Pulmonary artery endothelial cell (primary cell): Measurements from ENCODE around the gene GCNT1. TPM values are rescaled to one million over a fixed set of nuclear protein-coding genes. Genes with fewer than 3 reads are reported as not detected.
"Not testable (repeated sequence)": the region's sequence is repeated elsewhere in the genome, so short reads cannot be mapped to it uniquely, and the experiment has no call there.

Experiments used
- DNase-seq: peaks from one replicate; pipeline ENCODE4 v3.0.0-alpha.2; 2011; ENCODE audit warnings: low read depth, low spot score
- total RNA-seq: library from RNA; depleted of rRNA; stranded (reverse); fragments of >200 nt; gene quantifications from 2 replicates; pipeline ENCODE4 v1.2.3, GENCODE V29; 2014

Gene GCNT1
- total RNA-seq, 1 donor from 2014 or later, result 22.0 TPM

DNA sequence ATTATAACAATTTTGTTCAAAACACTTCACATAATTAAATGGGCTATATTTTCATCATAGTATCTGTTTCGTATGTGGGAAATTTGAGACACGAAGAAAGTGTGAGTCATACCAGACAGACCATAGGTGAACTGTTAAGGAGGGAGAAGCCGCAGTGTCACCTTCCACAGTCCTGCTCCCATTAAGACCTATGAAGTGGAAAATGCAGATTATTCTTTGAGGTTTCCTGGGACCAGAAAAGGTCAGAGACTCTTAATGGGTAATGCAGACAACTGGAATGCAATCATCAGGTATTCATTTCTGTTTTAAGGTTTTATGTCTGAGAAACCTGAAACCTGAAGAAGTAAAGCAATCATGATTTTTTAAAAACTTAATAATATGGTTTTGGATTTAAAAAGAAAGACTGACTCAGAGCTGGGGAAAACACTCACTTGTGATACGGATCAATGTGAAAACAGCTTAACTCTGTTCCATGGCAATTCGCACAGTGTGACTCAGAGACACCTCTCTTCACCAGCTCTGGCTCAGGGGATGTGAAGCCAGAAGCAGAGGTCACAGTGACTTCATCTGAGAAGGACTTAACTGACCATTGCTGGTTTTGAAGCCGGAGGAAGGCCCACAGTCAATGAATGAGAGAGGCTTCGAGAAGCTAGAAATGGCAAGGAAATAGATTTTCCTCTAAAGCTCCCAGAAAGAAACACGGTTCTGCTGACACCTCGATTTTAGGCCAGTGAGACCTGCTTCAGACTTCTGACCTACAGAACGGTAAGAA, 17.2 kb upstream of the GCNT1 start:
- no peak for DNase-seq

DNA sequence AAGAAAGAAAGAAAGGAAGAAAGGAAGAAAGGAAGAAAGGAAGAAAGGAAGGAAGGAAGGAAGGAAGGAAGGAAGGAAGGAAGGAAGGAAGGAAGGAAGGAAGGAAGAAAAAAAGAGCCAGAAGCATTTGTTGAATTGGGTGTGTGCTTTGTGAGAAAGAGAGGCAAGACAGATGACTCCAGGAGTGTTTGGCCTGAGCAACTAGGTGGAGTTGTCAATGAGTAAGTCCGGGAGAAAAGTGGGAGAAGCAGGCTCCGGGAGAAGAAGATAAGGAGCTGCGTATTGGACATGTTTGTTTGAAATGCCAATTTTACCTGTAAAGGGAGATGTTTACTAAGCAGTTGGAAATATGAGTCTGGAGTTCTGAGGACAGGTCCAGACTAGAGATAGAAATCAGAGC, 15.1 kb upstream of the GCNT1 start:
- no peak for DNase-seq

DNA sequence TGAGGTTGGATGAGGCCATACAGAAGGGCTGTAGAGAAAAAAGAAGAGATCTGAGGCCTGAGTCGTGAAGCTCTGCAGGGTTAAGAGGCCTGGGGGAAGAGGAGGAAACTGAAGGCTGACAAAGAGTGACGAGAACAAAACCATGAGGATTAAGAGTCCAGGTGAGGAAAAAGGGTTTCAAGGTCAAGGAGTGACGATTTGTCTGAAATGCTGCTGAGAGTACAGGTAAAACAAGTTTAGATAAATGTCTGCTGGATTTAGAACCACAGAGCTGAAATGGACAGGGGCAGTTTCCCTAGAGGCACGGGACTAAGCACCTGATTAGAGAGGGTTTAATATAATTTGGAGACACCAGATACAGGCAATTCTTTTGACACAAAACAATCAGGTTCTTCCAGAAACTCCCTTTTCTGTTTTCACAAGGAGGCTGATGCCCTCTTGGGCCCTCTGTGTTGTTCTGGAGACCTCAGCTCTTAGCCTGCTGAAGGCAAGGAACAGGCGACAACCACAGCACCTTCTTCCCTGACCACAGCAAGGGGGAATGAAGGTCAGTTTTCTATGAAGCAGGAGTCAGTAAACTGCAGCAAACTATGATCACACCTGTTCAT, 14.6 kb upstream of the GCNT1 start:
- no peak for DNase-seq

DNA sequence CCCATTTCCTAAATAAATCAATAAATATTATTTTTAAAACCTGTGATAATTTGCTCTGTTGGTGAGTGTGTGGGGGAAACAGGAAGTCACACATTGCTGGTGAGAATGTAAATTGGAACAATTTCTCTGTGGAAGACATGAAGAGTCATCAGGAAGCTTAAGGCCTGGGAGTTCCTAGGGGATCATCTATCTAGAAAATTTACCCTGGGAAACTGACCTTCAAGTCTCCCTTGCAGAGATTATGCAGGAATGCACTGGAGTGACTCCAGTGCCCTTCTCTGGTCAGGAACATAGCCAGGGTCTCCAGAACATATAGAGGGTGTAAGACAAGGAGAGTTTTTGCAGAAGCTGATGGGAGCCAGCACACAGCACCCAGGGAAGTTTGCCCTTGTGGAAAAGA, 13.0 kb upstream of the GCNT1 start:
- DNase-seq, result no peak

DNA sequence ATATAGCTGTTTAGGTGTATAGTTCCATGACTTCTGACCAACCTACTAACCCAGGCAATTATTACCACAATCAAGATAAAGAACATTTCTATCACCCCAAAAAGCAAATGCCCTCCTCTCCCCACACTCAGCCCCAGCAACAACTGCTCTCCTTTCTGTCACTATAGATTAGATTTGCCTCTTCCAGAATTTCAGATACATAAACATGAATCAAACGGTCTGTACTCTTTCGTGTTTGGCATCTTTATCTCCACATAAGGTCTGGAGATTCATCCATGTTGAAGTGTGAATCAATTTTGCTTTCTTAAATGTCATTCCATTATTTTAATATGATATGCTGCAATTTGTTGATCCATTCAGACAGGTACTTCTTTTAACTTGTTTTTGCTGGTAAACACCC, 10.5 kb upstream of the GCNT1 start:
- DNase-seq, result no peak

DNA sequence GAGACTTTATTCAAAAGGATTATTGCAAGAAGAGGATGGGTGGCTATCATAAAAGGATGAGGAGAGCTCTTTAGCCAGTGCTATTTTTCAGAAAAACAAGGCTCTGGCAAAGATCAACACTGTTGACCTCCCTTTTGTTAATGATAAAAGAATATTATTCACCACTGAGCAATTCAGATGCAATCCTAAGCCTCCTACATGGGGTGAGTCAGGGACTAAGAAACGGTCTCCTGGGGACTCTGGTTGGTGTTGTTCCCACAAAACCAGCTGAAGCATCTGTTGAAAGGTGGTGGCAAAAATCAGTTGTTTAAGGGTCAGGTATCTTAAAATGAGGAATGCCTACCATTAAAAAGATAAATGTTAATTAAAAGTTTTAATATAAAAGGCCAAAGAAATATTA, 7.7 kb upstream of the GCNT1 start:
- DNase-seq, result no peak

DNA sequence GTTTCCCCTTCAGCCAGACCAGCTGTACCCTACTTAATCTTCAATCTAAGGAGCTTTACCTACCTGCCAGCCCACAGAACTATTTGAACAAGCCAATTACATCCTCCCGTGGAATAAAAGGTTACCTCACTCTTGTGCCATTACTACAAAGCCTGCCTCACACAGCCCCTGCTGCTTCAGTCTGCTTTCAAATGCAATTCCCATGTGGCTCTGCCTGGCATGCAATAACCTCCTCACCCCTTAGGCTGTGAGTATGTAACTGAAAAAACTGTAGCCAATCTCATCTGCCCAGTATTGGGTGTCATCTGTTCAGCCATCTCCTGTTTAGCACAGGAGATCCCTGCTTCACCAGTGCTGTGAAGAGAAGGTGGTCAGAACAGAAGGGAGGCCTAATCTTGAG, 6.1 kb upstream of the GCNT1 start:
- DNase-seq, result no peak

DNA sequence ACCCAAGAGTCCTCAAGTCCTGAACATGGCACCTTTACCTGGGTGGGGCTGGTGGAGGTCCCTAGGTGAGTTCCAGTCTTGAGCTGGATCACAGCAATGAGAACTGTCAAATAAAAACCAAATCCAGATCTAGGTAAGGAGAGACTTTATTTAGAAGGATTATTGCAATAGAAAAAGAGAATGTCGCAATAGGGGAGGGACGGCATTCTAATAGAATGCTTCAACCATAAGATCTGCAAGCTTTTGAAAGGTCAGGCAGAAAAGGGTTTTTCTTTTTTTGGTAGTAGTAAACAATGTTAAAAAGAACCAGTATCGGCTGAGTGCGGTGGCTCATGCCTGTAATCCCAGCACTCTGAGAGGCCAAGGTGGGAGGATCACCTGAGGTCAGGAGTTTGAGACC, 5.2 kb upstream of the GCNT1 start:
- DNase-seq, result no peak

DNA sequence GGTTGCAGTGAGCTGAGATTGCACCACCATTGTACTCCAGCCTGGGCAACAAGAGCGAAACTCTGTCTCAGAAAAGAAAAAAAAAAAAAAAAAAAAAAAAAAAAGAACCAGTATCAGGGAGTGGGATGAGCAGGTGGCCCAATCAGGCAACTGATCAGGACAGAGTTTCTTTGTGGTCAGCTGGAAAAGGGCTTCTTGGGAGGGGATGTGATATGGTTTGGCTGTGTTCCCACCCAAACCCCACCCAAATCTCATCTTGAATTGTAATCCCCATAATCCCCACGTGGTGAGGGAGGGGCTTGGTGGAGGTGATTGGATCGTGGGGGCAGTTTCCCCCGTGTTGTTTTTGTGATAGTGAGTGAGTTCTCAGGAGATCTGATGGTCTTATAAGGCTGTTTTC, 4.7 kb upstream of the GCNT1 start:
- DNase-seq, result no peak

DNA sequence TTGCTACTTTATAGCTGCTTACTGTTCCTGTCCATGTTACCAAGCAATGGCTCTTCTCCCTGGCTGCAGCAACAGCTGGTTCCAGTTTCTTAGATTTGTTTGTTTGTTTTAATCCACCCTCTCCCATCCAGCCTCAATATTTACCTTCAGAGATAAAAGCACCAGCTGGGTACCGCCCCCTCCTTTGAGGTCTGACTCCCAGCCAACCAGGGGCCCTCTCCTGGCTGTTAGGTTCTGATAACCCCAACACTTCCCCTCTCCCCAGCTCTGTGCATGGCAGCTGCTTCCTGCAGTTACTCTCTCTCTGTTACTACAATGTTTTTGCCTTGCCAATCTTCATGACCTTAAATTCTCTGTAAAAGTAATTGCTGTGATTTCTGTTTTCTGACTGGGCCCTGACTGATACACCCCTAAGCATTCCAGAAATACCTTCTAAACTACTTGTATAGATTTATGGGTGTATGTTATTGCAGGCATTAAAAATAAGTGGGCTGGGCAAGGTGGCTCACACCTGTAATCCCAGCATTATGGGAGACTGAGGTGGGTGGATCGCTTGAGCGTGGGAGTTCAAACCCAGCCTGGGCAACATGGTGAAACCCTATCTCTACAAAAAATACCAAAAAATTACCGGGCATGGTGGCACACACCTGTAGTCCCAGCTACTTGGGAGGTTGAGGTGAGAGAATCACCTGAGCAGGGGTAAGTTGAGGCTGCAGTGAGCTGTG, 2.6 kb upstream of the GCNT1 start:
- peak; percentile 96 for DNase-seq

DNA sequence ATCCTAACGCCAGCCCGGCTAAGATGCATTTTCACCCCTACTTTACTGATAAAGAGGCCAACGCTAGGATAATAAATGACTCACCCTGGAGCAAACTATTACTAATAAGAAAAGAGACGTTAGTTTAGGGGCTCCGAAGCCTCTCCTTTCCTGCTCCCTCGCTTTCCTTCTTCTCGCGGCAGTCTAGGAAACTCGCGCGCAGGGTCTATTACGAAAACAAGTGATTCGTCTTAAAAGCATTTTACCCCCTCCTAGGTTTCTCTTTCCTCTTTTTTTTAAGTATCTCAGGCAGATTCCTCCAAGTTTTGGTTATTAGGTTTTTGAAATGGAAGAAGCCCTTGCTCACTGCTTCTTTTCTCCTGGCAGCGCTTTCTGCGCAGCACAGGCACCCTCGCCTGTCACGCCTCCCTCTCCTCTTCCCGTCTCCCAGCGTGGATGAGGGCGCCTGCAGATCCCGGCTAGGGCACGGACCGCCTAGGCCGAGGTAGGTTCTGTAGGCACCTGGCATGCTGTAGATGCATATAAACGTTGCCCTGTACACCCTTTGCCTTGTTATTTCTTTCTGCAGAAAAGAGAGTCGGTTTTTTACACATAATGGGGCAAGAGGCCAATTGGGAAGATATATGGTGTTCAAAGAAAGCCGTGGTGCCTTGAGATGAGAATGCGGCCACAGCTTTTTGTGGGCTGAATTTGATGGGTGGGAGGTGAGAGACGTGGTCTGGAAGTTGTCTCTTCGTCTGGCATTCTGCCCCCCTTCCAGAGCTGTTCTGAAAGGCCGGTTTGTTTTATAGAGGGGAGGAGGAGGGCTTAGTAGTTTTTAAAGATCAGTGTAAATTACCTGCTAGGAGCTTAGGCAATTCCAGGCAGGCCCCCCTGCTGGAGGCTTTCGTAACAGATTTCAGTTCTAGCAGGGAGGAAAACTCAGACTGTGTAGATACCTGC, 983 bp downstream of the GCNT1 start:
- DNase-seq, result no peak

DNA sequence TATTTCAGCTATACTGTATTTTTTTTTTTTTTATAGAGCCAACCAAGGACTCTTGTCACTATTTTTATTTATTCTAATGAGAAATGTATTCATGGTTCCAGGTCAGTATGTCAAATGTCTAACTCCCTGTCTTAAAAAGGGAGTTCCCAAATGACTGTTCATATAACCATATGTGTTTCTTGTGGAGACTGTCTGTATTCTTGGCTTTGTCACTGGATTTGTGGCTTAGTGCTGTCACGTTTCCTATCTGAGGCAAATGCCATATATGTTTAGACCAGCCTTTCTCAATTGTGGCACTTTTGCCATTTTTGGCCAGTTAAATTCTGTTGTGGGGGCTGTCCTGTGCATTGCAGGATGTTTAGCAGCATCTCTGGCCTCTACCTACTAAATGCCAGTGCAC, 3.1 kb downstream of the GCNT1 start:
- DNase-seq, result no peak

DNA sequence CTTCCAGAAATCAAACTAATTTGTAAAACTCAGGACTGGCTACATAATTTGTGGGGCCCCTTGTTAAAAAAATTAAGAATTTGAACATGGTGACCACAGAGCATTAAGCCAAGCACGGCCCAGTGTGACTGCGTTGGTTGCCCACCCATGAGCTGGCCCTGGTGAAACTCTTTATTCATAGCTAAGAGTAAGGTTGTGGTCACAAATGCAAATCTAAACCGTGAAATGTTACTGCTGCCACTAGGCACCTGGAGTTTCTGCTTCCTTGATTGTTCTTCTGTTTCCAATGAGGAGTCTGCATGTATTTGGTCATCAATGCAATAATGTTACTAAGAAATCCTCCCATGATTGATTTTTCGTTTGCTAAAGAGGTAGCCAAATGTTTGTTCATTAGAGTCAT, 4.2 kb downstream of the GCNT1 start:
- no peak for DNase-seq

DNA sequence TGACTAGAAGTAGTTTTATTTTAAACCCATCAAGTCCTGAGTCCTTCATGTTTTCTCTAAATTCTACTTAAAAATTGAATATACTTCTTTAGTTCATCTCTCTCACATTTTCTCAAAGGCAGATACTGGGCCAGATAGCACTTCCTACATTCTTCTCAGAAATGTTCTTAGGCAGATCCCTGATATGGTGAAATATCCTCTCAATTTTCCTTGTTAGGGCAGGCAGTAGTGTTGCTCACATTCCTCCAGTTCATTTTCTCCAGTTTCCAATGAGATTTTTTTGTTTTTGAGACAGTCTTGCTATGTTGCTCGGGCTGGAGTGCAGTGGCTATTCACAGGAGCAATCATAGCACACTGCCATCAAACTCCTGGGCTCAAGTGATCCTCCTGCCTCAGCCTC, 5.7 kb downstream of the GCNT1 start:
- DNase-seq, result no peak

DNA sequence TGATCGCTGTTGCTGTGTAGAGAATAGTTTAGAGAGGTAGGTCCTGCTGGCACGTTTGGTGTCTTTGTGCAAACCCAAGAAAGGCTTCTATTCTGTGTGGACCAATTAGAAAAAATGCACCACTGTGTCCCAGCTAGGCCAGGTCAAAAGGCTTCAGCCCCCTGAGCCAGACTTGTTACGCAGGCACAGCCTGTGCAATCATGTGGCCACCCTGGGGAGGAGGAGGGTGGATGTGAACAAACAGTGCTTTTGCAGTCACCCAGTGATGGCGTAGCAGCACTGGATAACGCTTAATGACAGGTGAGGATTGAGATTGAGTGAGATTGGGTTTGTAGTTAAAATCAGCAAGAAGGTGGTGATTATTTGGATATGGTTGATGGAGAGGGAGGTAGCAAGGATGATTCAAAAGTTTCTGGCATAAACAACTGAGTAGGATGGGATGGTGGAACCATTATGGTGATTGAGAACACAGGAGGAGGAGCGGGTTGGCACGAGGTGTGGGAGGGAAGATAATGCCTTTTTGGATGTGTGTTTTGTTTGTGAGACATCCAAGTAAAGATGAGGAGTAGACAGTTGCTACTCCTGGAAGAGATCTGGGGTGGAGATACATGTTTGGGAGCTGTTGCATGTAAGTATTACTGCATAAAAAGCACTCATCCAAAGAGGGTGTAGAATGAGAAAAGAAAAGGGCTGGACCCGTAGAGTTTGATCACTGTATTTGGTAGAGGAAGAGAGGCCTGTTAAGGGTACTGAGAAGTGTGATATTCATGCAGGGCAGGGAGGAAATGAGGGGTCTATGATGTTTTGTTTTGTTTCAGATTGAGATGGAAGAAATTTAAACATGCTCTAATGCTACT, 6.7 kb downstream of the GCNT1 start:
- DNase-seq, result no peak

DNA sequence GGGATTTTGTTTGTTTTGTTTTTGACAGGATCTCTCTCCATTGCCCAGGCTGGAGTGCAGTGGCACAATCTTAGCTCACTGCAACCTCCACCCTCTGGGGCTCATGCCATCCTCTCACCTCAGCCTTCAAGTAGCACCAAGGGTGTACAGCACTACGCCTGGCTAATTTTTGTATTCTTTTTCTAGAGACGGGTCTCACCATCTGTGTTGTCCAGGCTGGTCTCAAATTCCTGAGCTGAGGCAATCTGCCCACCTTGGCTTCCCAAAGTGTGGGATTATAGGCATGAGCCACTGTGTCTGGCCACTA, 7.3 kb downstream of the GCNT1 start:
- no peak for DNase-seq

DNA sequence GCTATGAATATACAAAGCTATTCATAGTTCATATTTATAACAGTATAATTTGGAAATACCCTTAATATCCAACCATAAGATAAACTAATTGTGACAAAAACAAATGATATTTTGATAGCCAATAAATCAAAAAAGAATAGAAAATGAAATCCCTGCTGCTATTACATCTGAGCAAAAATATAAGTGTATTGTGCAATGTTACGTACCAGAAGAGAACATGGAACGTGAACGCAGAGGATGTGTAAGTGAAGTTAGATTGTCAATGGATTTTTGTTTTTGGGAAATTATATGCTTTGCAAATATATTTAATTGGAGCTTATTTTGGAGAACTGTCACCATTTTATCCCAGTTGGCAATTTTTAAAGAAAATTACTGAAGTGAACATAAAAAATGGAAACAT, 15.4 kb downstream of the GCNT1 start:
- no peak for DNase-seq

DNA sequence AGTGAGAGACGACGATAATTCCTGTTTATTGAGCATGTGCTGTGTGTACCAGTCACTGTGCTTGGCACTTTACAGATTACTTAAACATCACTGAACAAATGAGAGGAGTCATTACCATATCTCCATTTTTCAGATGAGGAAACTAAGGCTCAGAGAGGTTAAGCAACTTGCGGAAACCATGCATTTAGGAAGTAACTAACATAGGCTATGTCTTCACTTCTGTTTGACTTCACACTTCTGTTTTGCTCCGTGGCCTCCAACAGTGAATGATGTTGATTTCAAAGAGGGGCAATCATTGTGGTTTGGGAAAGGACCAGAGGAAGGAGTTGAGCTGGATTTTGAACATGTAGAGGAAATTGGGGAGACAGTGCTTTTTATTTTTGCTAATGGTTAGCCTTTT, 16.7 kb downstream of the GCNT1 start:
- DNase-seq, result no peak

DNA sequence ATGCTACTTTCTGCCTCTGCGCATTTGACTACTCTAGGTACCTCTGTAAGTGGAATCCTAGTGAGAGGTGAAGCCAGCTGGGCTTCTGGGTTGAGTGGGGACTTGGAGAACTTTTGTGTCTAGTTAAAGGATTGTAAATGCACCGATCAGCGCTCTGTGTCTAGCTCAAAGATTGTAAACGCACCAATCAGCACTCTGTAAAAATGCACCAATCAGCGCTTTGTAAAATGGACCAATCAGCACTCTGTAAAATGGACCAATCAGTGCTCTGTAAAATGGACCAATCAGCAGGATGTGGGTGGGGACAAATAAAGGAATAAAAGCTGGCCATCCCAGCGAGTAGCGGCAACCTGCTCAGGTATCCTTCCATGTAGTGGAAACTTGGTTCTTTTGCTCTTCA, 18.8 kb downstream of the GCNT1 start:
- not testable (repeated sequence) for DNase-seq

DNA sequence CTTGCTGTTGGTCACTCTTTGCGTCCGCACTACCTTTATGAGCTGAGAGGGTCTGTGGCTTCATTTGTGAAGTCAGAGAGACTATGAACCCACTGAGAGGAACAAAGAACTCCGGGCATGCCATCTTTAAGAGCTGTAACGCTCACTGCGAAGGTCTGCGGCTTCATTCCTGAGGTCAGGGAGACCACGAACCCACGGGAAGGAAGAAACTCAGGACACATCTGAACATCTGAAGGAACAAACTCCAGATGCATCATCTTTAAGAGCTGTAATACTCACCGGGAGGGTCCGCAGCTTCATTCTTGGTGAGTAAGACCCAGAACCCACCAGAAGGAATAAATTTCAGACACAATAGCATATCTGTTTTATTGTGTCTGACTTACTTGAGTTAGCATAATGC, 19.2 kb downstream of the GCNT1 start:
- DNase-seq, result no peak

DNA sequence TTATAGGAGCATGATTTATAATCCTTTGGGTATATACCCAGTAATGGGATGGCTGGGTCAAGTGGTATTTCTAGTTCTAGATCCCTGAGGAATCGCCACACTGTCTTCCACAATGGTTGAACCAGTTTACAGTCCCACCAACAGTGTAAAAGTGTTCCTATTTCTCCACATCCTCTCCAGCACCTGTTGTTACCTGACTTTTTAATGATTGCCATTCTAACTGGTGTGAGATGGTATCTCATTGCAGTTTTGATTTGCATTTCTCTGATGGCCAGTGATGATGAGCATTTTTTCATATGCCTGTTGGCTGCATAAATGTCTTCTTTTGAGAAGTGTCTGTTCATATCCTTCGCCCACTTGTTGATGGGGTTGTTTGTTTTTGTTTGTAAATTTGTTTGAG, 20.4 kb downstream of the GCNT1 start:
- not testable (repeated sequence) for DNase-seq
